RCC 7860 (cell line): ENCODE data around the gene ABCA7.

ENCODE experiments used
- DNase-seq: peaks from one replicate; pipeline ENCODE4 v3.0.0-alpha.2; 2015; ENCODE audit warnings: low spot score
- FAIRE-seq: peaks from 2 replicates; lab custom pipeline; 2012; peaks lifted over from hg19 to GRCh38; lab: Jason Lieb, UNC

Gene ABCA7

DNA sequence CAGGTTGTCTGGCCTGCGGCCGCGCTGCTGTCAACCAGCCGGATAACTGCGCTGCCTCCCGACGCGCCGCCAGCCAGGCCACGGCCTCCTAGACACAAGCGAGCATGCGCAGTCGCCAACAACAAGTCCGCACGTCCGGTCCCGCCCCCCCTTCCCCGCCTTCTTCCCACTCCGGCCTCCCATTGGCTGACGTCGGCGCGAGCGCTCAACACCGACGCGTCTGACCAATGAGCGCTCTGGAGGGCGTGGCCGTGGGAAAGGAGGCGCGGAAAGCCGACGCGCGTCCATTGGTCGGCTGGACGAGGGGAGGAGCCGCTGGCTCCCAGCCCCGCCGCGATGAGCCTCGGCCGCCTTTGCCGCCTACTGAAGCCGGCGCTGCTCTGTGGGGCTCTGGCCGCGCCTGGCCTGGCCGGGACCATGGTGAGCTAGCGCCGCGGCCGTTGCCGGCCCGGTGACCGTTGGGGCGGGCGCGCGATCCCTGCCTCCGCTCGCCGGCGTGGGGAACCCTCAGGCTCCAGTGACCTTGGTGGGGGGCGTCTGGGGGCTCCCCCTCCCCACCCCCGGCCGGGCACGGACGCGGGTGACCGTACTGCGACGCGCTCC lies 63.9 kb downstream of the ABCA7 start, which contains the start of gene GPX4:
GPX4 (plus strand) TSS at position 287 of the 603 bp plus-strand sequence; CDS start at position 337, 50 bp downstream.
- DNase-seq (peak; percentile 97), FAIRE-seq (peak; percentile 84)

DNA sequence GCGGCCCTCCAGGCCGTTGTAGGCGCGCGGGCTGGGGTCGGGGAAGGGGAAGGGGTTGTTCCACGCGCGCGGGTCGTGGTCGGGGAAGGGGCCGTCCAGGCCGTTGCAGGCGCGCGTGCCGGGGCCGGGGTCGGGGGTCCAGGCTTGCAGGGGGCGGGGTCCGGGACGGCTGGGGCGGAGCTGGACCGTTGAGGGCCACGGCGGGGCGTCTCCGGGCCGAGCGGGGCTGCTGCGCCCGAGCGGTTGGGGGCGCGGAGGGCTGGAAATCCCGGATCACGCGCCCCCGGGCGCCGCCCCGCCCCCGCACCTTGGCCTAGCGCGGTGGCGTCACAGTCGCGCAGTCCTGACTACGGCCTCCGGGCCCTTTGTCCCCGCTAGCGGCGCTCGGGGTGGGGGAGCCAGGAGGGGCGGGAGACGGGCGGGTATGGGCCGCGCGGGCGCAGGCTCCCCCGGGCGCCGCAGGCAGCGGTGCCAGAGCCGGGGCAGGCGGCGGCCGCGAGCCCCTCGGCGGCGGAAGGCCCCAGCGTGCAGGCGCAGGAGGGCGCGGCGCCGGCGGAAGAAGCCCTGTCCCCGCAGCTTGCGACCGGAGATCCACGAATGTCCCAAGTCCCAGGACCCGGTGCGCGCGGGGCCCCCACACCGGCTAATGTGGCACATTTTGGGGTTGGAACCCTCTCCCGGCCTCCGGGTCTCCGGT lies 64.6 kb downstream of the ABCA7 start:
- peak; percentile 57 for DNase-seq
- FAIRE-seq, result no peak

DNA sequence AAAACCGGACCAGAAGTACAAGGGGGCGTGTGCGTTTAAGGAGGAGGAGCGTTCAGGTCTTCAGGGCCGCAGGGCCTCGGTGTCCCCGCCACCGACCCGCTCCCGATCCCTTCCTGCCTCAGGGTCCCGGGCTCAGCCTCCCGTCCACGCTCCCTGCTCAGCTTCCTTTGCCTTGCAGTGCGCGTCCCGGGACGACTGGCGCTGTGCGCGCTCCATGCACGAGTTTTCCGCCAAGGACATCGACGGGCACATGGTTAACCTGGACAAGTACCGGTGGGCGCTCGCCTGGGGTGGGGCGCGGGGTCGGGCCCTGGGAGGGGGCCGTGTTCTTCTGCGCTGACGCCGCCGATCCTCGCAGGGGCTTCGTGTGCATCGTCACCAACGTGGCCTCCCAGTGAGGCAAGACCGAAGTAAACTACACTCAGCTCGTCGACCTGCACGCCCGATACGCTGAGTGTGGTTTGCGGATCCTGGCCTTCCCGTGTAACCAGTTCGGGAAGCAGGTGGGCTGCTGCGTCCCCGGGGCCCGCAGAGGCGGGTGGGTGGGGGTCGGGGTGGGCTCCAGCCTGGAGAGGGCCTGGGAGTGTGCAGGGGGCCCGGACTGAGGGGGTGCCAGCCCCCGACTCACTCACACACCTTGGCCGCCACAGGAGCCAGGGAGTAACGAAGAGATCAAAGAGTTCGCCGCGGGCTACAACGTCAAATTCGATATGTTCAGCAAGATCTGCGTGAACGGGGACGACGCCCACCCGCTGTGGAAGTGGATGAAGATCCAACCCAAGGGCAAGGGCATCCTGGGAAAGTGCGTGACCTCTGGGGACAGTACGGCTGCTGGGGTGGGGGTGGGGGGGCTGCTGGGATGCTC lies 65.3 kb downstream of the ABCA7 start:
- DNase-seq, result peak; percentile 23
- FAIRE-seq, result no peak

DNA sequence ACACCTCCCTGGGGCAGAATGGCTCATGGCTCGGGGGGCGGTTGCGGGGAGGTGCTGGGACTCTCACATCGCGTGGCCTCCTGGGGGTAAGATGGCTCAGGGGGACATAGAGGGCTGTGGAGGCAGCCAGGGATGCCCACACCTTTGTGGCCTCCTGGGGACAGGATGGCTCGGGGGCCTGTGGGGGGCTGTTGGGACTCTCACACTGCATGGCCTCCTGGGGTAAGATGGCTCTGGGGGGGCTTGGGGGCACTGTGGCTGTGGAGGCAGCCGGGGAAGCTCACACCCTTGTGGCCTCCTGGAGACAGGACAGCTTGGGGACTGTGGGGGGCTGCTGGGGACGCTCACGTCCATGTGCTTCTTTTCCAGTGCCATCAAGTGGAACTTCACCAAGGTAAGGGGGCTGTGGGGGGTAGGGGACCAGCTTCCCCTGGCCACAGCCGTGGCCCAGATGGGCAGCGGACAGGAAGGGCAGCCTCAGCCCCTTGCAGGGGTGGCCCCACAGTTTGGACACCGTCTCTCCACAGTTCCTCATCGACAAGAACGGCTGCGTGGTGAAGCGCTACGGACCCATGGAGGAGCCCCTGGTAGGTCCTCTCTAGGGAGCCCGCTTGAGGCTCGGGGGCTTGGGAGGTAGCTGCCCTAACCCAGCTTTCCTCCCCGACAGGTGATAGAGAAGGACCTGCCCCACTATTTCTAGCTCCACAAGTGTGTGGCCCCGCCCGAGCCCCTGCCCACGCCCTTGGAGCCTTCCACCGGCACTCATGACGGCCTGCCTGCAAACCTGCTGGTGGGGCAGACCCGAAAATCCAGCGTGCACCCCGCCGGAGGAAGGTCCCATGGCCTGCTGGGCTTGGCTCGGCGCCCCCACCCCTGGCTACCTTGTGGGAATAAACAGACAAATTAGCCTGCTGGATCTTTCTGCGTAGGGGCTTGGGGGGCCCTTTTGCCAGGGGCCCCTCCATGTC lies 66.2 kb downstream of the ABCA7 start:
- DNase-seq (no peak), FAIRE-seq (no peak)

DNA sequence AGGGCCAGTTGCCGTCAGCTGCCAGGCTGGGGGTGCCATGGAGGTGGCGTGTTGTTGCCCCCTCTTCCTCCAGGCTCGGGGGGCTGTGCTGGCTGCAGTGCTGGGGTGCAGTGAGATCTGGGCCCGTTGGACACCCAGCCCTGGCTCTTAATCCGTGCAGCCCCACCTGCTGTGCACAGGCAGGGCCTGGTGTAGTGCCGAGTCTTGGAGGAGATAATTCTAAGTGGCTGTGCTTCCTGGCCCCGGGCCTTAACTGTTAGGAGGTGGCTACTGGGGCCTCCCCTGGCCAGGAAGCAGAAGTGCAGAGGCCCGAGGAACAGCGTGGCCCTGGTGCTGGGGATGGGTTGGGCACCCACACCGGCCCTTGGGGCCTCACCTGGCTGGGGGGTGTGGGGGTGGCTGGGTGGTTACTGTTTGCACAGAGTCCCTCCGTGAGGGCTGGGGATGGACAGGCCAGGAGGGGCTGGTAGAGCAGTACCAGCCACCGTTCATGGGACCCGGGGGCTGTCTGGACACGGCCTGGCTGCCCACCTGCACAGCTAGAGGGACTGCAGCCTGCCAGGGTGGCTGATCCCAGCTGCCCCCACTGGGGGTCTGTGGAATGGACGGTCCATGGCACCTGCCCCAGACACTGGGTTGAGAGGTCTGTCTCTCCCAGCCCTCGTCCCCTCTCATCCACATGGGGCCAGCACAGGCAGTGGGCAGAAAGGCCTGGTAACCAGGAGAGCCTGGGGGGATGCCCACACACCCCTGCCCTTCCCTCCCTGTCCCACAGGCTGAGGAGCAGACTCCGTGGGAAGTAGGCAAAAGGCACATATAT lies 67.1 kb downstream of the ABCA7 start:
- FAIRE-seq, result no peak
- peak; percentile 53 for DNase-seq

DNA sequence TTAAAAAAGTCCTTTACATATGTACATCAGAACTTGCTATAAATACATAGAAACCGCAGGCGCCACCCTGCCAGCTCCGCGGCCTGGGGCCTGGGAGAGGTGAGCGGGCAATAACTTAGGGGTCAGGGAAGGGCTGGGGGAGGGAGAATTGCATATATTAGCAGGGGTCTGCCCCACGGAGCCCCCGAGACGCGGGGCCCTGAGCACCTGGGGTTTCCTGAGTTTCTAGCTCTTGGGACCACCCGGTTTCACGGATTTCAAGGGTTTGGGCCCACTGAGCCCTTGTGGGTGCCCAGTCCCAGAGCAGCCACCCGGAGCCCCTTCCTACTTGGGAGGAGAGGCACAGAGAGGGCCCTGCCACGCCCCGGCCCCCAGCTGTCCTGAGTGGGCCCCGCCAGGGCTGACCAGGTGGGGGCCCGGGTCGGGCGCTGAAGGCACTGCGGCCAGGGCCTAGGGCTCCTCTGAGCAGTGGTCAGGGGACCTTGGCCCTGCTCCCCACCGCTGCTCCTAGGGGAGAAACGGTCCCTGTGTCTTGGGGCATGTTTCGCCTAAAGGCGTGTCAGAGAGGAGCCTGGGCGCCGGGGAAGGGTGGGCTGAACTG lies 67.9 kb downstream of the ABCA7 start:
- FAIRE-seq (no peak), DNase-seq (no peak)

DNA sequence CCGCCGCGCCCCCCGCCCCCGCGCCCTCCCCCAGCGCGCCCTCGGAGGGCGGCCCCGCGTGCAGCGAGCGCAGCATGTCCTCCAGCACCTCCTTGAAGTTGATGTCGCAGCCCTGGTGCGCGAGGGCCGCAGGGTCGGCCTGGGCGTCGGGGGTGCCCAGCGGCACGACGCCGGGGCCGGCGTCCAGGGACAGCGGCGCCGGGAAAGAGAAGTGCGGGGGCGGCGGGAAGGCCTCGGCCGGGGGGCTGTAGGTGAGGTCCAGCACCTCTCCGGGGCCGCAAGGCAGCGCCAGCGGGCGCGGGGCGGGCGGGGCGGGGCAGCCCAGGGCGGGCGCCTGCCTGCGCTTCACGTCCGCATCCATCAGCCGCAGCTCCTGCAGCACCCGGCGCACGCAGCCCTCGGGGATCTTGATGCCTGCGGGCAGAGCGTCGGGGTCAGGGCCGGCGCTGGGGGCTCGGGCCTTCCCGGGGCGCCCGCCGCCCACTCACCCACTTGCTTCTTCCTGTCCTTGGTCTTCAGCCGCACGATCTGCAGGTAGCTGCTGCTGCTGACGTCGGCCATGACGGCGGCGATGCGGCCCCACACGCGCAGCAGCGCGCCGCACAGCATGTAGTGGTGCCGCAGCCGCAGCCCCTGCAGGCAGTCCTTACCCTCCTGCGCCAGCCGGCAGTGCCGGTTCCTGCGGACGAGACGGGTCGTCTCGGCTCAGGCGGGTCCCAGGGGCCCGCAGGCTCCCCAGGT lies 68.6 kb downstream of the ABCA7 start:
- FAIRE-seq, result no peak
- DNase-seq, result no peak

DNA sequence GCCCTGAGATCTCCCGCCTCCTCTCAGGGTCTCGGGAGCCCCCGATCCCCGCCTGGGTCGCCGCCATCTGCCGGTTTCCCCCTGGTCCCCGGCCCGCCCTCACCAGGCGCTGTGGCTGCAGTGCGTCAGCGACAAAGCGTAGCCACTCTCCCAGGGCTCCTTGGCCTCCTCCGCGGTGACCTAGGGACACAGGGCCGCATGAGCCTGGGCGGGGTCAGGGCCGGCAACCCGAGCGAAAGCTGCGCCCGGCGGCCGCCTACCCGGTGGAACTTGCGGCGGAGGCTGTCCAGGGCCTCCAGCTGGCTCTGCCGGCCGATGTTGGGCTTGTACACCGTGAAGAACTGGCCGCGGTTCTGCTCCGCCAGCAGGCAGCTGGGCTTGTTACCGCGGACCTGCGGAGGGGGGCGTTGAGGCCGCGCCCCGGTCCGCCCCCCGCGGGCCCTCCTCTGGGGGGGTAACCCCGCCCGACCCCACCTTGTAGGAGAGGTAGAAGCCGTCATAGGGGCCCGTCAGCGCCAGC lies 69.2 kb downstream of the ABCA7 start:
- DNase-seq (no peak), FAIRE-seq (no peak)

DNA sequence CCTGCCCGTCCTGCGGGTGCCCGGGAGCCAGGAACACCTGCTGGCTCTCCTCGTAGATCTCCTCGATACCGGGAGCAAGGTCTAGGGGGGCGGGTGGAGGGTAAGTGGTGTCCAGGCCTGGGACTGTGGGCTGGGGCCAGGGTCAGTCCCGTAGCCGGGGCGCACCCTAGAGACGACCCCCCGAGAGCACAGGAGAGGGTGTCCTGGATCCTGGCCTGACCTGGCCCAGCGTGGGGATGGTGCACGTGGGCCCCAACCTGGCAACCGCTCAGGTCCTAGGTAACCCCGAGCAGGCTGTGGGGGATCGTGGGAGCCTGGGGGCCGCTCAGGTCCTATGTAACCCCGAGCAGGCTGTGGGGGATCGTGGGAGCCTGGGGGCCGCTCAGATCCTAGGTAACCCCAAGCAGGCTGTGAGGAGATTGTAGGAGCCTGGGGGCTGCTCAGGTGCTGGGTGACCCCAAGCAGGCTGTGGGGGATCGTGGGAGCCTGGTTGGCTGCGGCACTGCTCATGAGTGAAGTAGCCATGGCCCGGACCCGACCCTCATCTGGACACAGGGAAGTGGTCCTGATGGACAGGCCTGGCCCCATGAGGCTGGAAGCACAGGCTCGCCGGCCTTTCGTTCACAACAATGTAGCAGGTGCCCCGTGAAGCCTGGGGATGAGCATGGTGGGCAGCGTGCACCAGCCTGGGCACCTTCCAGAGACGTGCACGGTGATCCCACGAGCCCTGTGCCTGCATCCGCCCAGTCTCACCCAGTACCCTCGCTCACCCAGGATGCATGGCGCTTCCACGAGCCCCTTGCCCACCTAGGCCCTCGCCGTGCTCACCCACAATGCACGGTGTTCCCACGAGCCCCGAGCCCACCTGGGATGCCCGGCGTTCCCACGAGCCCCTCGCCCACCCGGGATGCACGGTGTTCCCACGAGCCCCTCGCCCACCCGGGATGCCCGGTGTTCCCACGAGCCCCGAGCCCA lies 70.1 kb downstream of the ABCA7 start:
- DNase-seq, result no peak
- FAIRE-seq, result no peak

DNA sequence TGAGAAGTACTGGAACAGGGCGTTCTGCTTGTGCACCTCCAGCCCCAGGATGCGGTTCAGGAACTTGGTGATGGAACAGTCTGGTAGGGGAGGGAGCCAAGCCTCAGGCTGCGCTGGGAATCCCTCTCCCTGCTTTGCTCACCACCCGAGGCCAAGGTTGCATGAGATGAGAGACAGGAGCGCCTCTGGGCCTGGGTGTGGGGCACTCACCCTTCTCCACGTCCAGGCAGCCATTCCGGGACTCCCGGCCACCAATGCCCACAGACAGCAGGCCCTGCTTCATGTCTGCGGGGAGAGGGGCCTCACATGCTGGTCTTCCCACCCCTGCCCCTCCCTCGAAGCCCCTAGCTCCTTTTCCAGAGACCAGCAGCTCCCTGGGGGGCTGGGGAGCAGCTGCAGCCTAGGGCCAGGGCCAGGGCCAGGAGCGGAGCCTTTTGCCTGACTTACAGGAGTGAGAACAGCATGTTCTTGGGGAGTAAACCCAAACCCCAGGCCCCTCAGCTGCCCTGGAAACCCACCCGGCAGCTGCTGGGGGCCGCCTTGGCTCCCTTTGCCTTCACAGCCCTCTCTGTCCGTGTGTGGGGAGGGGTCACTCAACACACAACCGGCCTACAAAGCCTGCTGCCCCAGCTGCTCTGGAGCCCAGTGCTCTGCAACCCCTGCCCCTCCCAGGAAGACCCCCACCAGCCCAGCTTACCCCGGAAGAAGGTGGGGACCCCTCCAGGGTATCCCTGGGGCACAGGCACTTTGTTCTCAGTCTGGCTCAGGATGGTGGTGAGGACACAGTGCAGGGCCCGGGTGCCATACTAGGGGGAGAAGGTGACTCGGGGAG lies 71.1 kb downstream of the ABCA7 start:
- peak; percentile 9 for DNase-seq
- FAIRE-seq, result no peak

DNA sequence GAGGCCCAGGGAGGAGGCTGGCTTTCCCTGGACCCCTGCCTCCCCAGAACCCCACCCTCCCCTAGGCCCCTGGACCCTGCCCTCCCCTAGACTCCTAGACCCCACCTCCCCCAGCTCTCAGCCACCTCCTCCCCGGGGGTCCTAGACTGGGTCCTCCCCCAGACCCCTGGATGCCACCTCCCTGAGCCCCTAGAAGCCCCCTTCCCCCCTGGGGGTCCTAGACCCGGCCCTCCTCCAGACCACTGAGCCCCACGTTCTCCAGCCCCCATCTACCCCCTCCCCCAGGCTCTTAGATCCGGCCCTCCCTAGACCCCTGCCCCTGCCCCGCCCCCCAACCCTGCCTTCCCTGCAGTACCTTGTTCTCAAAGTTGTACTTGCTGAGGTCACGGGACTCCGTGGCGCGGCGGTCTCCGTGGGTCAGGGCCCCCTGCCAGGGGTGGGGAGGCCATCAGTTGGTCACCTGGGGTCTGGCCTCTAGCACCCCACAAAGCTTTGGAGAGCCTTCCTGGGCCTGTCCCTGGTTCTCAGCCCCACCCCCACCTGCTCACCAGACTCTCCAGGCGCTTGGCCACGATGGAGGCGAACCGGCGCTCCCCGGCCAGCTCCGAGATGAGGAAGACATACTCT lies 71.8 kb downstream of the ABCA7 start:
- FAIRE-seq, result no peak
- DNase-seq, result no peak

DNA sequence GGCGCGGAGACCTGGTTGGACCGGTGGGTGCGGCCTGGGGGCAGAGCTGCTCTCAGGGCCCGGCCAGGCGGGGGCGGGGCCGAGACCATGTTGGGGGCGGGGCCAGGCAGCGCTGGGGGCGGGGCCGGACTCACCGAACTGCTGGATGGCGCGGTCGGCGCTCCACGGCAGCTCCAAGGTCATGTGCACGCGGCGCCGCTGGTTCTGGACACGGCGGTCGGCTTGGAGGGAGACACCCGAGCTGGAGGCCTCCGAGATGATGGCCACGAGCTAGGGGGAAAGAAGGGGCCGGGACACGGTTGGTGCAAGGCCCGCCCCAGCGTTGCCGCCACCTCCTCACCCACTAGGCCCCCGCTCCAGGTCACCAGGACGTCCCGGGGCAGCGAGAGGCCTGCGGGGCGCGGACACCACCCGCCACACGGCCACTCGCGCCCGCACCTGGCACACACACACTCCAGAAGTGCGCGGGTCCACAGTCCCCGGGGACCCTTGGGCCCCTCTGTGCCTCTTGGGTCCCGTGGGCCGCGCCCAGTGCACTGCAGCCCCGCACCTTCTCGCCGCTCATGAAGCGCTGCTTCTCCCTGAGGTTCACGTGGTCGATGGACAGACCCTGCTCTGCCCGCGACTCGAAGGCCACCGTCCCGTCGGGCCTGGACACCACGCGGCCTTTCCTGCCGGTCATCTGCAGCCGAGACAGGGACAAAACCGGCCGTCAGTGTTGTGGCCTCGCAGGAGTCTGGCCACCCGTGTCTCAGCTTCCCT lies 72.5 kb downstream of the ABCA7 start:
- FAIRE-seq, result no peak
- DNase-seq, result no peak

DNA sequence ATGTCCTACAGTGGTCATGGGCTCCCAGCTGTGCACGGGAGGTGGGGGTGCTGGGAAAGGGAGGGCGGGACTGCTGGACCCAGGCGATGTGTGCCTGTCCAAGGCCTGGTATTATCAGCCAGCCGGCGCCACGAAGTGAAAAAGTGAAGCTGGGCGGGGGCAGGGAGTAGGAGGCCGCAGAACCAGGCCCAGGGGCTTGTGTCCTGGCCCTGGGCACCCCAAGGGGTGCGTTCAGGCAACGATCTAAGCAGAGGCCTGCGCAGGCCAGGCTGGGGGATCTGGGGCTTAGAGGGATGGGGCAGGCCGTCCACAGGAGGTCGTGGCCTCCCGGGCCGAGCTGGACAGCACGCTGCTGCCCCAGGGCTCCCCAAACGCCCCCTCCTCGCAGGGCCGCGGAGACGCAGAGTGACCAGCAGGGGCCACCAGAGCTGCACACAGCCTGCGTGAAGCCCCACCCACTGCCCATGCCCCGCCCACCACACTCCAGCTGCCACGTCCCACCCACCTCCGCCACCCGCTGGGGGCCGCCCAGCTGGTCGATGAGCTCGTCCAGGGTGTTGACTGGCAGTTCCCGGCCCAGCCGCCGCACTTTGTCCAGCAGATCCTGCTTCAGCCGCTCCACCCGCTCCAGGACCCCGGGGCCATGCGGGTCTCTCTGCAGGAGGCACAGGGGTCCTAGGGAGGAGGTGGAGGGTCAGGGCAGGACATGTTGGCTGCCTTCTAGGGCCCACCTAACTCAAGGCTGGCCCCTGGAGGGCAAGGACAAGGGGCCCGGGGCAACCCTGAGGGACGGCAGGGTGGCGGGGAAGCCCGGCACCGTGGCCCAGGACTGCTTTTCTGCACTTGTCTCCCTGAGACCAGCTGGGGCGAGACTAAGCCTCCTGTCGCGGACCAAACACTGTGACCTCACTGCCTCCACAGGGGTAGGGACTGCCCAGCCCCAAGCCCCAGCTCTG lies 73.4 kb downstream of the ABCA7 start:
- FAIRE-seq, result no peak
- peak; percentile 58 for DNase-seq

DNA sequence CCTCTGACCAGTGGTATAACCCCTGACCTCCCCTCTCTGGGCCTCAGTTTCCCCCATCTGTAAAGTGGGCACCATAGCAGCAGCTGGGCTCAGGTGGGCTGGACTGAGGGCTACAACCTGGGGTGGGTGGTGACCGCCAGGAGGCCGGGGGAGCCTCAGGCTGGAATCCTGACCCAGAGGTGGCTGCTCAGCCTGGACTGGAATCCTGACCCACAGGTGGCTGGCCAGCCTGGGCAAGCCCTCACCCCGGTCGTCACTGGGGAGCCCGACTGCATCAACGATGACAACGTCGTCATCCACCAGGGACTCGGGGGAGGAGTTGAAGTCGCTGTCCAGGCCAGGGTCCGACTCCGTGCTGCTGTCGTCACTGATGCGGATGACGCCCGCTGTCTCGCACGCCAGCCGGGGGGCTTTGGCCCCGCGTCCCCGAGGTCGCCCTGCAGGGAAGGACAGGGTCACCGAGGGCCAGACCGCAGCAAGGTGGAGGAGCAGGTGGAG lies 74.1 kb downstream of the ABCA7 start:
- DNase-seq (no peak), FAIRE-seq (no peak)
